Astrocyte of the hippocampus (primary cell): ENCODE measurements around the gene SRSF9.
A peak's percentile ranks its signal among the peaks of the same experiment; 100 is the strongest.
"Not testable (repeated sequence)": the region's sequence is repeated elsewhere in the genome, so short reads cannot be mapped to it uniquely, and the experiment has no call there.

ENCODE experiments used
- DNase-seq: peaks from one replicate; pipeline ENCODE4 v3.0.0; 2011; ENCODE audit warnings: low read depth, low spot score

SRSF9 gene

GRCh38 chr12:120469450-120470149, at the start of gene SRSF9:
Gene SRSF9 (minus strand): TSS chr12:120469748. CDS start chr12:120469609, 139 bp downstream.
- DNase-seq: peak; percentile 99

GRCh38 chr12:120519324-120519723, 49.8 kb upstream of the SRSF9 start:
- DNase-seq: not testable (repeated sequence)

GRCh38 chr12:120515496-120515895, 45.9 kb upstream of the SRSF9 start:
- DNase-seq: no peak

GRCh38 chr12:120514002-120514401, 44.5 kb upstream of the SRSF9 start:
- DNase-seq: no peak

- DNase-seq: no peak
Measured at GRCh38 chr12:120508537-120508936, 39.0 kb upstream of the SRSF9 start.

- no peak for DNase-seq
Measured at GRCh38 chr12:120504587-120504986, 35.0 kb upstream of the SRSF9 start.

GRCh38 chr12:120500581-120500980, 31.0 kb upstream of the SRSF9 start:
- DNase-seq: peak; percentile 13

GRCh38 chr12:120498870-120499515, 29.4 kb upstream of the SRSF9 start:
- no peak for DNase-seq

- DNase-seq: peak; percentile 27
Measured at GRCh38 chr12:120497524-120498150, 28.1 kb upstream of the SRSF9 start.

GRCh38 chr12:120496413-120497340, 27.1 kb upstream of the SRSF9 start:
- DNase-seq: peak; percentile 61

- peak; percentile 98 for DNase-seq
Measured at GRCh38 chr12:120495731-120496412, 26.3 kb upstream of the SRSF9 start, which contains the start of gene DYNLL1. Gene DYNLL1 (plus strand): TSS chr12:120496113. CDS start chr12:120496422, 309 bp downstream.

- peak; percentile 18 for DNase-seq
Measured at GRCh38 chr12:120495186-120495730, 25.7 kb upstream of the SRSF9 start.

- no peak for DNase-seq
Measured at GRCh38 chr12:120490833-120491512, 21.4 kb upstream of the SRSF9 start.

- no peak for DNase-seq
Measured at GRCh38 chr12:120490325-120490724, 20.8 kb upstream of the SRSF9 start.

- DNase-seq: no peak
Measured at GRCh38 chr12:120489018-120489417, 19.5 kb upstream of the SRSF9 start.

- no peak for DNase-seq
Measured at GRCh38 chr12:120488057-120488640, 18.6 kb upstream of the SRSF9 start.

- not testable (repeated sequence) for DNase-seq
Measured at GRCh38 chr12:120487552-120487951, 18.0 kb upstream of the SRSF9 start.

- no peak for DNase-seq
Measured at GRCh38 chr12:120485961-120486881, 16.7 kb upstream of the SRSF9 start.

GRCh38 chr12:120483621-120484020, 14.1 kb upstream of the SRSF9 start:
- DNase-seq: no peak
